Glutamatergic neuron (in vitro differentiated cells): ENCODE measurements around the gene ACOXL. TPM values are rescaled to one million over a fixed set of nuclear protein-coding genes. Genes with fewer than 3 reads are reported as not detected.

Experiments
- DNase-seq: peaks from one replicate; pipeline ENCODE4 v3.0.0; 2022
- H3K27ac Mint-ChIP-seq: one replicate; pipeline ENCODE4 v1.8.0; 2020; ENCODE audit warnings: mild to moderate bottlenecking, mixed read lengths, inconsistent platforms; ENCODE audit not compliant: unreplicated experiment
- H3K27me3 Mint-ChIP-seq: one replicate; pipeline ENCODE4 v1.8.0; 2020; ENCODE audit warnings: mild to moderate bottlenecking, moderate library complexity, mixed read lengths, inconsistent platforms; ENCODE audit not compliant: unreplicated experiment
- H3K36me3 Mint-ChIP-seq: one replicate; pipeline ENCODE4 v1.8.0; 2020; ENCODE audit warnings: mild to moderate bottlenecking, mixed read lengths, inconsistent platforms; ENCODE audit not compliant: unreplicated experiment
- H3K4me1 Mint-ChIP-seq: one replicate; pipeline ENCODE4 v1.8.0; 2020; ENCODE audit warnings: mild to moderate bottlenecking, low read depth, mixed read lengths, inconsistent platforms; ENCODE audit not compliant: unreplicated experiment
- H3K4me3 Mint-ChIP-seq: one replicate; pipeline ENCODE4 v1.8.0; 2020; ENCODE audit warnings: mild to moderate bottlenecking, mixed read lengths, inconsistent platforms; ENCODE audit not compliant: unreplicated experiment
- H3K9me3 Mint-ChIP-seq: one replicate; pipeline ENCODE4 v1.8.0; 2020; ENCODE audit warnings: mild to moderate bottlenecking, moderate library complexity, mixed read lengths, inconsistent platforms; ENCODE audit not compliant: unreplicated experiment
- CTCF ChIP-seq: fragments of 200-600 bp; sonication (generic); IDR thresholded peaks from one replicate; pipeline ENCODE4 v1.5.0; 2021; ENCODE audit not compliant: partially characterized antibody, unreplicated experiment
- total RNA-seq: library from RNA; stranded (reverse); fragmentation: NEBNext Ultra II Directional; extraction: Animal tissue kit (Norgen Biotek cat#: 25700); gene quantifications from one replicate; pipeline ENCODE4 v1.2.1, GENCODE V29; 2021; ENCODE audit not compliant: unreplicated experiment

ACOXL gene
- total RNA-seq, 1 donor from 2014 or later = 1.4 TPM

GRCh38 chr2:110714452-110715224 is 17.7 kb upstream of the ACOXL start:
- Mint-ChIP-seq H3K36me3 (no peaks in the 10 kb centered on the region), H3K4me3 (no peak overlapping the region), H3K27me3 (no peaks in the 10 kb centered on the region), H3K9me3 (no peaks in the 10 kb centered on the region), H3K27ac (no peak overlapping the region), H3K4me1 (no peaks in the 10 kb centered on the region)
- no peak for DNase-seq
- TF ChIP-seq CTCF = no peak

- Mint-ChIP-seq H3K27ac (no peak overlapping the region), H3K36me3 (no peaks in the 10 kb centered on the region), H3K4me3 (no peak overlapping the region), H3K4me1 (no peaks in the 10 kb centered on the region), H3K9me3 (no peaks in the 10 kb centered on the region), H3K27me3 (no peaks in the 10 kb centered on the region)
- TF ChIP-seq CTCF = no peak
- no peak for DNase-seq
Observed at GRCh38 chr2:110716959-110717645, 15.3 kb upstream of the ACOXL start.

GRCh38 chr2:110717734-110718133 is 14.6 kb upstream of the ACOXL start:
- no peak for DNase-seq
- Mint-ChIP-seq H3K4me1 (no peaks in the 10 kb centered on the region), H3K27me3 (no peaks in the 10 kb centered on the region), H3K36me3 (no peaks in the 10 kb centered on the region), H3K4me3 (no peak overlapping the region), H3K9me3 (no peaks in the 10 kb centered on the region), H3K27ac (no peak overlapping the region)
- no peak for TF ChIP-seq CTCF

- no peaks in the 10 kb centered on the region for H3K27me3 Mint-ChIP-seq
- H3K4me3 Mint-ChIP-seq = no peak overlapping the region
- H3K4me1 Mint-ChIP-seq = no peaks in the 10 kb centered on the region
- no peaks in the 10 kb centered on the region for H3K36me3 Mint-ChIP-seq
- no peaks in the 10 kb centered on the region for H3K9me3 Mint-ChIP-seq
- no peak for TF ChIP-seq CTCF
- no peak overlapping the region for H3K27ac Mint-ChIP-seq
- no peak for DNase-seq
Observed at GRCh38 chr2:110718382-110718781, 14.0 kb upstream of the ACOXL start.

GRCh38 chr2:110718990-110719389 is 13.4 kb upstream of the ACOXL start:
- no peak overlapping the region for H3K27ac Mint-ChIP-seq
- H3K4me1 Mint-ChIP-seq = no peaks in the 10 kb centered on the region
- no peak overlapping the region for H3K4me3 Mint-ChIP-seq
- H3K36me3 Mint-ChIP-seq = no peaks in the 10 kb centered on the region
- no peak for TF ChIP-seq CTCF
- no peaks in the 10 kb centered on the region for H3K27me3 Mint-ChIP-seq
- no peaks in the 10 kb centered on the region for H3K9me3 Mint-ChIP-seq
- no peak for DNase-seq
